Inferior parietal cortex (tissue), 1 donor: ENCODE data around the gene ATF7.

Experiments
- DNase-seq: peaks from one replicate; pipeline ENCODE4 v3.0.0-alpha.2; 2016; ENCODE audit errors: extremely low spot score

ATF7 gene

GRCh38 chr12:53596920-53597363 is 29.2 kb downstream of the ATF7 start:
- DNase-seq: peak; percentile 21

GRCh38 chr12:53594897-53595615 is 31.1 kb downstream of the ATF7 start:
- peak; percentile 22 for DNase-seq

GRCh38 chr12:53593707-53594106 is 32.5 kb downstream of the ATF7 start:
- peak; percentile 36 for DNase-seq

- DNase-seq: no peak
Measured at GRCh38 chr12:53593031-53593430, 33.2 kb downstream of the ATF7 start.

- peak; percentile 40 for DNase-seq
Measured at GRCh38 chr12:53592426-53592825, 33.8 kb downstream of the ATF7 start.

- peak; percentile 80 for DNase-seq
Measured at GRCh38 chr12:53591301-53592206, 34.6 kb downstream of the ATF7 start.

- no peak for DNase-seq
Measured at GRCh38 chr12:53590652-53591051, 35.5 kb downstream of the ATF7 start.

- no peak for DNase-seq
Measured at GRCh38 chr12:53589915-53590314, 36.3 kb downstream of the ATF7 start.

- no peak for DNase-seq
Measured at GRCh38 chr12:53589423-53589822, 36.8 kb downstream of the ATF7 start.

- DNase-seq: no peak
Measured at GRCh38 chr12:53588123-53588522, 38.1 kb downstream of the ATF7 start.

- no peak for DNase-seq
Measured at GRCh38 chr12:53586745-53587144, 39.4 kb downstream of the ATF7 start.

- no peak for DNase-seq
Measured at GRCh38 chr12:53585448-53586125, 40.6 kb downstream of the ATF7 start.

- DNase-seq: no peak
Measured at GRCh38 chr12:53579545-53579955, 46.6 kb downstream of the ATF7 start.

- no peak for DNase-seq
Measured at GRCh38 chr12:53578783-53579182, 47.4 kb downstream of the ATF7 start.

GRCh38 chr12:53577941-53578352 is 48.2 kb downstream of the ATF7 start:
- DNase-seq: no peak

GRCh38 chr12:53575502-53576249 is 50.5 kb downstream of the ATF7 start:
- no peak for DNase-seq

- no peak for DNase-seq
Measured at GRCh38 chr12:53572134-53572758, 53.9 kb downstream of the ATF7 start.

- DNase-seq: no peak
Measured at GRCh38 chr12:53571295-53571694, 54.9 kb downstream of the ATF7 start.

GRCh38 chr12:53568809-53569557 is 57.2 kb downstream of the ATF7 start:
- DNase-seq: no peak
